ENCODE results near the gene SRPRB.

SRPRB gene

GRCh38 chr3:133805702-133806475, at the start of gene SRPRB:
SRPRB (plus strand) TSS chr3:133805815; CDS start chr3:133805849, 34 bp downstream.
- FAIRE-seq, result peak; percentile 70

GRCh38 chr3:133756716-133757694, 48.6 kb upstream of the SRPRB start:
- no peak for FAIRE-seq

GRCh38 chr3:133757701-133758567, 47.7 kb upstream of the SRPRB start:
- FAIRE-seq, result no peak

GRCh38 chr3:133758568-133758928, 47.1 kb upstream of the SRPRB start:
- no peak for FAIRE-seq

GRCh38 chr3:133758964-133759739, 46.5 kb upstream of the SRPRB start:
- no peak for FAIRE-seq

- FAIRE-seq, result no peak
These were observed 45.8 kb upstream of the SRPRB start for GRCh38 chr3:133759740-133760305.

- FAIRE-seq, result no peak
These were observed 44.7 kb upstream of the SRPRB start for GRCh38 chr3:133760916-133761315.

- no peak for FAIRE-seq
These were observed 43.8 kb upstream of the SRPRB start for GRCh38 chr3:133761605-133762484.

GRCh38 chr3:133762539-133762938, 43.1 kb upstream of the SRPRB start:
- no peak for FAIRE-seq

- FAIRE-seq, result no peak
These were observed 41.6 kb upstream of the SRPRB start for GRCh38 chr3:133763797-133764683.

GRCh38 chr3:133765256-133765655, 40.4 kb upstream of the SRPRB start:
- FAIRE-seq, result no peak

GRCh38 chr3:133767607-133768006, 38.0 kb upstream of the SRPRB start:
- FAIRE-seq, result no peak

GRCh38 chr3:133769536-133769935, 36.1 kb upstream of the SRPRB start:
- FAIRE-seq, result no peak

- FAIRE-seq, result no peak
These were observed 31.9 kb upstream of the SRPRB start for GRCh38 chr3:133773732-133774131.

GRCh38 chr3:133775309-133775708, 30.3 kb upstream of the SRPRB start:
- FAIRE-seq, result no peak

- no peak for FAIRE-seq
These were observed 29.8 kb upstream of the SRPRB start for GRCh38 chr3:133775835-133776234.

- no peak for FAIRE-seq
These were observed 28.7 kb upstream of the SRPRB start for GRCh38 chr3:133776794-133777438.

- FAIRE-seq, result no peak
These were observed 27.6 kb upstream of the SRPRB start for GRCh38 chr3:133777807-133778568.

Measured in A204.1 (cell line).